GM12872 (cell line): Measurements from ENCODE around the gene DGCR6.
A peak's percentile ranks its signal among the peaks of the same experiment; 100 is the strongest.

Experiments used
- CTCF ChIP-seq: IDR thresholded peaks from 3 replicates; pipeline ENCODE4 v1.5.1; 2011; ENCODE audit warnings: low read depth, mild to moderate bottlenecking, low read length, moderate library complexity; ENCODE audit not compliant: insufficient read depth

DGCR6 gene

GRCh38 chr22:18954303-18954989 lies 48.3 kb downstream of the DGCR6 start:
- peak; percentile 82 for TF ChIP-seq CTCF

- TF ChIP-seq CTCF: no peak
Observed at GRCh38 chr22:18954990-18955571, 49.0 kb downstream of the DGCR6 start.

GRCh38 chr22:18955696-18956095 lies 49.6 kb downstream of the DGCR6 start:
- TF ChIP-seq CTCF: no peak
